BJ (cell line): ENCODE data around the gene SRPK3. TPM values are rescaled to one million over a fixed set of nuclear protein-coding genes. Genes with fewer than 3 reads are reported as not detected.

Source experiments
- polyA plus RNA-seq: library from polyadenylated mRNA; depleted of rRNA; stranded (reverse); fragments of >200 nt; gene quantifications from 2 replicates; pipeline ENCODE4 v1.2.3, GENCODE V29; 2011; rRNA removed

Gene SRPK3
- polyA plus RNA-seq, 1 experiment = 1.1 TPM

Other genes with a start within 250 kb of the SRPK3 start
- gene CCNQ, start 181.9 kb upstream of the SRPK3 start, polyA plus RNA-seq = 32.1 and 44.0 TPM in 2 replicates
- gene DUSP9, start 133.8 kb upstream of the SRPK3 start, polyA plus RNA-seq = 0.04 and 0.06 TPM in 2 replicates
- 0.22 and 0.28 TPM in 2 replicates for gene PNCK, start 107.2 kb upstream of the SRPK3 start, polyA plus RNA-seq
- gene SLC6A8, start 93.1 kb upstream of the SRPK3 start, polyA plus RNA-seq = 8.3 and 11.9 TPM in 2 replicates
- gene BCAP31, start 56.7 kb upstream of the SRPK3 start, polyA plus RNA-seq = 204 and 222 TPM in 2 replicates
- gene ABCD1, start 56.2 kb upstream of the SRPK3 start, polyA plus RNA-seq = 4.3 and 9.2 TPM in 2 replicates
- gene PLXNB3, start 16.8 kb upstream of the SRPK3 start, polyA plus RNA-seq = 4.7 and 8.2 TPM in 2 replicates
- gene IDH3G, start 13.3 kb downstream of the SRPK3 start, polyA plus RNA-seq = 52.8 and 99.2 TPM in 2 replicates
- gene SSR4, start 13.6 kb downstream of the SRPK3 start, polyA plus RNA-seq = 455 and 598 TPM in 2 replicates
- 0.49 and 0.82 TPM in 2 replicates for gene PDZD4, start 49.5 kb downstream of the SRPK3 start, polyA plus RNA-seq
- 23.5 and 62.0 TPM in 2 replicates for gene L1CAM, start 105.1 kb downstream of the SRPK3 start, polyA plus RNA-seq
- gene AVPR2, start 123.6 kb downstream of the SRPK3 start, polyA plus RNA-seq = not detected in 2 replicates
- 0.39 and 0.82 TPM in 2 replicates for gene ARHGAP4, start 145.2 kb downstream of the SRPK3 start, polyA plus RNA-seq
- gene NAA10, start 154.0 kb downstream of the SRPK3 start, polyA plus RNA-seq = 61.4 and 76.0 TPM in 2 replicates
- gene RENBP, start 163.6 kb downstream of the SRPK3 start, polyA plus RNA-seq = 0.36 and 0.43 TPM in 2 replicates
- gene HCFC1, start 190.8 kb downstream of the SRPK3 start, polyA plus RNA-seq = 2.5 and 3.3 TPM in 2 replicates
- gene TMEM187, start 191.7 kb downstream of the SRPK3 start, polyA plus RNA-seq = 6.0 and 8.7 TPM in 2 replicates
- gene IRAK1, start 238.9 kb downstream of the SRPK3 start, polyA plus RNA-seq = 33.4 and 42.6 TPM in 2 replicates